Measurements from ENCODE around the gene FDCSP. TPM values are rescaled to one million over a fixed set of nuclear protein-coding genes. Genes with fewer than 3 reads are reported as not detected.

Gene FDCSP
- total RNA-seq, 1 experiment from 2014 or later, result not detected

DNA sequence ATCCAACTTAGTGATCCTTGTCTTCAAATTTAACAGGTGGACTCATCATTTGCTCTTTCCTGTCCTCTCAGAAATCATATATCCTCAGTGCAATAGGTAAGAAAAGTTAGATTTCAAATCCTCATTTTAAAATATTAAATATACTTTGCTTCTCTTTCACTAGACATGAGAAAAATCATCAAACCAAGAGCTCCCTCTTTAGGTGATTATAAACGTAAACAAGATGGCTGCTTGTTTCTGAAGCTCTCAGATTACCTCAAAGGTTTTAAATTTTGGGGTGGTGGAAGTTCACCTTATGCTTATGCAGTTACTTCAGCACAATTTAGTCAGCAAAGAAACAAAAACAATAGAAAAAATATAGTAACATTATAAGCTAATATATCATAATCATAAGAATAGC lies 43.8 kb downstream of the FDCSP start:
- peak in 1 of 2 experiments; percentile 1 for DNase-seq
- TF ChIP-seq, protein P1, sequence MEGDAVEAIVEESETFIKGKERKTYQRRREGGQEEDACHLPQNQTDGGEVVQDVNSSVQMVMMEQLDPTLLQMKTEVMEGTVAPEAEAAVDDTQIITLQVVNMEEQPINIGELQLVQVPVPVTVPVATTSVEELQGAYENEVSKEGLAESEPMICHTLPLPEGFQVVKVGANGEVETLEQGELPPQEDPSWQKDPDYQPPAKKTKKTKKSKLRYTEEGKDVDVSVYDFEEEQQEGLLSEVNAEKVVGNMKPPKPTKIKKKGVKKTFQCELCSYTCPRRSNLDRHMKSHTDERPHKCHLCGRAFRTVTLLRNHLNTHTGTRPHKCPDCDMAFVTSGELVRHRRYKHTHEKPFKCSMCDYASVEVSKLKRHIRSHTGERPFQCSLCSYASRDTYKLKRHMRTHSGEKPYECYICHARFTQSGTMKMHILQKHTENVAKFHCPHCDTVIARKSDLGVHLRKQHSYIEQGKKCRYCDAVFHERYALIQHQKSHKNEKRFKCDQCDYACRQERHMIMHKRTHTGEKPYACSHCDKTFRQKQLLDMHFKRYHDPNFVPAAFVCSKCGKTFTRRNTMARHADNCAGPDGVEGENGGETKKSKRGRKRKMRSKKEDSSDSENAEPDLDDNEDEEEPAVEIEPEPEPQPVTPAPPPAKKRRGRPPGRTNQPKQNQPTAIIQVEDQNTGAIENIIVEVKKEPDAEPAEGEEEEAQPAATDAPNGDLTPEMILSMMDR (IDR thresholded peaks at IDR 0.05; ENCODE audit: insufficient read depth in 1 of 2, low read depth in 1 of 2, low read length in 1 of 2, severe bottlenecking in 1 of 2, unreplicated experiment in 1 of 2), result peak in 1 of 2 experiments; percentile 15
- H3K4me3 ChIP-seq (ENCODE audit: low read depth, low read length), result no peak overlapping the region
- POLR2A ChIA-PET, result no interaction called here
- CTCF ChIA-PET, result interaction anchor here (0.6 to 1.1 kb wide), 2 partner anchors 370 to 373 kb away, joined by 3 read pairs; no protein-coding TSS in a partner anchor
- no peaks in the 10 kb centered on the region for H3K27me3 Mint-ChIP-seq (ENCODE audit: insufficient read depth, unreplicated experiment)
- H3K9me3 ChIP-seq, result no peaks in the 10 kb centered on the region
- H3K4me3 Mint-ChIP-seq (ENCODE audit: unreplicated experiment), result no peak overlapping the region
- BruUV-seq (replicated peaks), result no TSS peak
- H3K4me1 Mint-ChIP-seq (ENCODE audit: low read depth, unreplicated experiment), result no peaks in the 10 kb centered on the region
- no peaks in the 10 kb centered on the region for H3K36me3 ChIP-seq (ENCODE audit: control insufficient read depth, insufficient read depth, low read length)
- no peaks in the 10 kb centered on the region for H3K36me3 Mint-ChIP-seq (ENCODE audit: insufficient read depth, unreplicated experiment)
- no peak overlapping the region for H3K27ac Mint-ChIP-seq (ENCODE audit: unreplicated experiment)
- no peaks in the 10 kb centered on the region for H3K9me3 Mint-ChIP-seq (ENCODE audit: unreplicated experiment)
- H3K27me3 ChIP-seq (replicated peaks; ENCODE audit: control insufficient read depth, insufficient read depth, low read length), result no peaks in the 10 kb centered on the region
- H3K4me1 ChIP-seq, result no peaks in the 10 kb centered on the region
- intact Hi-C loops (cut with micrococcal nuclease; ENCODE audit: unreplicated experiment), result loop anchor here (1.0 to 10.0 kb wide), 5 partner anchors 87 to 435 kb away; no protein-coding TSS in a partner anchor

GRCh38 chr4:70277121-70277520 lies 51.2 kb downstream of the FDCSP start:
- H3K9me3 ChIP-seq, result no peaks in the 10 kb centered on the region
- ChIA-PET POLR2A (no interaction called here), CTCF (no interaction called here)
- no peaks in the 10 kb centered on the region for H3K27me3 Mint-ChIP-seq (ENCODE audit: insufficient read depth, unreplicated experiment)
- TF ChIP-seq, protein P1 (IDR thresholded peaks at IDR 0.05; ENCODE audit: insufficient read depth in 1 of 2, low read depth in 1 of 2, low read length in 1 of 2, severe bottlenecking in 1 of 2, unreplicated experiment in 1 of 2), result no peak
- no peak for DNase-seq
- intact Hi-C loops (cut with micrococcal nuclease; ENCODE audit: unreplicated experiment), result no loop called here
- H3K27me3 ChIP-seq (replicated peaks; ENCODE audit: control insufficient read depth, insufficient read depth, low read length), result no peaks in the 10 kb centered on the region
- no peak overlapping the region for H3K4me3 Mint-ChIP-seq (ENCODE audit: unreplicated experiment)
- no peaks in the 10 kb centered on the region for H3K9me3 Mint-ChIP-seq (ENCODE audit: unreplicated experiment)
- no peaks in the 10 kb centered on the region for H3K4me1 ChIP-seq
- H3K4me3 ChIP-seq (ENCODE audit: low read depth, low read length), result no peak overlapping the region
- no TSS peak for BruUV-seq (replicated peaks)
- no peaks in the 10 kb centered on the region for H3K36me3 Mint-ChIP-seq (ENCODE audit: insufficient read depth, unreplicated experiment)
- no peaks in the 10 kb centered on the region for H3K4me1 Mint-ChIP-seq (ENCODE audit: low read depth, unreplicated experiment)
- H3K36me3 ChIP-seq (ENCODE audit: control insufficient read depth, insufficient read depth, low read length), result no peaks in the 10 kb centered on the region
- H3K27ac Mint-ChIP-seq (ENCODE audit: unreplicated experiment), result no peak overlapping the region

DNA sequence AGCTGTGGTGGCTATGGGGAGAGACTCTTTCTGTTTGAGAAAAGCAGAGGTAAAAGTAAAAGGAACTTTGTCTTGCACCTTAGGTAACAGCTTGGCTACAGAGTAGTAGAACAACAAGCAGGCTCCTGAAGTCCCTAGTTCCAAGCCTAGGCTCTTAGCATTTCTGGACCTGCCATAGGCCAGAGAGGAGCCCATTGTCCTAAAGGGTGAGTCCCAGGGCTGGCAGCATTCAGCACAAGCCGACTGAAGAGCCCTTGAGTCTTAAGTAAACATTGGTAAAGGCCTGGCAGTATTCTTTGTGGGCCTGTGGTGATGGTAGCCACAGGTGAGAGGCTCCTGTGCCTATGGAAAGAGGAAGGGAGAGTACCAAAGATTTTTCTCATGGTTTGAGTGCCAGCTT lies 54.6 kb downstream of the FDCSP start:
- ChIA-PET CTCF (no interaction called here), POLR2A (no interaction called here)
- H3K27ac Mint-ChIP-seq (ENCODE audit: unreplicated experiment), result no peak overlapping the region
- DNase-seq, result no peak
- no TSS peak for BruUV-seq (replicated peaks)
- H3K36me3 Mint-ChIP-seq (ENCODE audit: insufficient read depth, unreplicated experiment), result no peaks in the 10 kb centered on the region
- no peaks in the 10 kb centered on the region for H3K27me3 Mint-ChIP-seq (ENCODE audit: insufficient read depth, unreplicated experiment)
- H3K36me3 ChIP-seq (ENCODE audit: control insufficient read depth, insufficient read depth, low read length), result no peaks in the 10 kb centered on the region
- no peaks in the 10 kb centered on the region for H3K4me1 Mint-ChIP-seq (ENCODE audit: low read depth, unreplicated experiment)
- H3K9me3 Mint-ChIP-seq (ENCODE audit: unreplicated experiment), result no peaks in the 10 kb centered on the region
- no peaks in the 10 kb centered on the region for H3K9me3 ChIP-seq
- no peak overlapping the region for H3K4me3 Mint-ChIP-seq (ENCODE audit: unreplicated experiment)
- intact Hi-C loops (cut with micrococcal nuclease; ENCODE audit: unreplicated experiment), result no loop called here
- no peak overlapping the region for H3K4me3 ChIP-seq (ENCODE audit: low read depth, low read length)
- H3K4me1 ChIP-seq, result no peaks in the 10 kb centered on the region
- TF ChIP-seq, protein P1 (IDR thresholded peaks at IDR 0.05; ENCODE audit: insufficient read depth in 1 of 2, low read depth in 1 of 2, low read length in 1 of 2, severe bottlenecking in 1 of 2, unreplicated experiment in 1 of 2), result no peak
- H3K27me3 ChIP-seq (replicated peaks; ENCODE audit: control insufficient read depth, insufficient read depth, low read length), result no peaks in the 10 kb centered on the region

Other genes with a start within 250 kb of the FDCSP start
- gene STATH, start 230.2 kb upstream of the FDCSP start, total RNA-seq (2022), result not detected in 2 replicates
- not detected in 2 replicates for gene HTN3, start 197.7 kb upstream of the FDCSP start, total RNA-seq (2022)
- gene HTN1, start 175.7 kb upstream of the FDCSP start, total RNA-seq (2022), result not detected in 2 replicates
- gene PRR27, start 71.9 kb upstream of the FDCSP start, total RNA-seq (2022), result not detected in 2 replicates
- gene ODAM, start 30.4 kb upstream of the FDCSP start, total RNA-seq (2022), result 11.1 and 15.1 TPM in 2 replicates
- gene CSN3, start 16.5 kb downstream of the FDCSP start, total RNA-seq (2022), result not detected in 2 replicates
- not detected in 2 replicates for gene CABS1, start 108.9 kb downstream of the FDCSP start, total RNA-seq (2022)
- gene SMR3A, start 134.6 kb downstream of the FDCSP start, total RNA-seq (2022), result not detected in 2 replicates
- not detected in 2 replicates for gene SMR3B, start 157.0 kb downstream of the FDCSP start, total RNA-seq (2022)
- gene OPRPN, start 171.8 kb downstream of the FDCSP start, total RNA-seq (2022), result not detected in 2 replicates
- gene MUC7, start 246.1 kb downstream of the FDCSP start, total RNA-seq (2022), result not detected in 2 replicates